HG02759 (cell line): ENCODE results near the gene ARFGEF3.
"Not testable (repeated sequence)": the region's sequence is repeated elsewhere in the genome, so short reads cannot be mapped to it uniquely, and the experiment has no call there.

Experiments used
- ATAC-seq: cut with Tn5 transposase; IDR thresholded peaks from one replicate; pipeline ENCODE4 v1.9.1; 2021; ENCODE audit warnings: mild to moderate bottlenecking, moderate library complexity; ENCODE audit not compliant: unreplicated experiment

The ARFGEF3 gene

GRCh38 chr6:138266095-138266494 lies 104.4 kb downstream of the ARFGEF3 start:
- no peak for ATAC-seq

DNA sequence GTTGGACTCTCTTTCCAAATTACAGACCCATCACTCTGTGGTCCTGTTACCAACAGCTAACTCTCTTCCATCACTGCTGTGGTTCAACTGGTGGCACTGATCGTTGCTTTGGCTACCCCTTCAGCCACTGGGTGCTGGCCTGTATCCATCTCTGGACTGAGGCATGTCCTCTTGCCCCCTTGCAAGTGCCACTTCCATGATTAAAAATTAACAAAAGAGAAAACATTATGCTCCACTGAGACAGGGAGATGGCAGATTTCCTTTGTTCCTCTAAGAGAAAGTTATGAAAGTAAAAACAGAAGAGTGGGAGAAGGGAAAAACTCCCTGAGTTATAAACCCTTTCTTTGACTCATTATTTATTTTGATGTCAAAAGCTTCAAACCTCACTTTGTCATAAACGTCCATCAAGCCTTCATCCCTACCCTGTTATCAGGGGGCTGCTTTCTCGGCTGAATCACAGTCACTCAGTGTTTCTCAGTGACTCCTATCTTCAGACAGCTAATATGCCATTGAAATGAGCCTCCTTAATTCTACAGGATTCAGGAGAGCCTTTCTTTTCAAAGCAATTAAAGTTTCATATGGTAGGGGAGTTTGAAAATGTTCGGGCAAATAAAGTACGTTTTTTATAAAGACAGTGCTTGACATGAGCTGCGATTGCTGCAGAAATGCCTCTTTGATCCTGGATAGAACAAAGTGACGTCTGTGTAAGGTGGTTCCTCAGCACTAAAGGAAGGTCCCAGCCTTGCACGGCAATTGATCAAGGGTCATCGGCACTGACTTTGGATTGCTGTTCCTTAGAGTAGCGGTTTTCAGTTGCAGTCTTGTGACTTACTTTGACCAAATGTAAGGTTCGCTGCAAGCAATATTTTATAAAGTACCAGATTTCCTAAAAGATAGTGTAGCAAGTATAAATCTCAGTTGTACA lies 106.5 kb downstream of the ARFGEF3 start:
- no peak for ATAC-seq

GRCh38 chr6:138271451-138271850 lies 109.7 kb downstream of the ARFGEF3 start:
- ATAC-seq = no peak

DNA sequence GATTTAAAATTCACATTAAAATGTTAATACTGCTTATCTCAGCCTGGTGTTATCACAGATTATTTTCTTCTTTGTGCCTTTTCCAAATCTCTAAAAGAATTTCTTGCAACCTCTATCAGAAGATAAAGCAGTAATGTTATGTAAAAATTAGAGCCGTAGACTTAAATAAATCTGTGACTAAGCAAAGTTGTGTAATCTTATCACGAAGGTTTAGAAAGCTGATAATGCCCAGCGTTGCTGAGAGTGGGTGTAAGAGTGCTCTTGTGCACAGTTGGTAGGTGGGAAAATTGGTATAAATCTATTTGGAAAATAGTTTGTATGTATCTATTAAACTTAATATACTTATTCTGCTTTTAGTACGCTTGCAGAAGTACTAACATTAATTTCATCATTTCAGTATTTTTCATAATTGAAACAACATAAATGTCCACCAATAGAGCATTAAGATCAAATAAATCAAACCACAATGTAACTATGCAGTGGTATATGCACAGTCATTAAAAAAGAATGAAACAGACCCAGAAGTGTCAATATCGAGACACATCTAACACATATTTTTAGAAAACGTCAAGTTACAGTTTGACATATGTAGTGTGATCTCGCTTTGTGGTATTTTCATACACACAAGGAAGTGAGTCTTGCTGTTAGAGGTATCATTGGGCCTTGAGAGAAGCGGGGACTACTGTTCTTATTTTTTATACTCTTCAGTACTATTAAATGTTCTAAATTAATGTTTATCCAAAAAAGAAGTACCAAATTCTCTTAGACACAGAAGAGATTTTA lies 111.0 kb downstream of the ARFGEF3 start:
- no peak for ATAC-seq

DNA sequence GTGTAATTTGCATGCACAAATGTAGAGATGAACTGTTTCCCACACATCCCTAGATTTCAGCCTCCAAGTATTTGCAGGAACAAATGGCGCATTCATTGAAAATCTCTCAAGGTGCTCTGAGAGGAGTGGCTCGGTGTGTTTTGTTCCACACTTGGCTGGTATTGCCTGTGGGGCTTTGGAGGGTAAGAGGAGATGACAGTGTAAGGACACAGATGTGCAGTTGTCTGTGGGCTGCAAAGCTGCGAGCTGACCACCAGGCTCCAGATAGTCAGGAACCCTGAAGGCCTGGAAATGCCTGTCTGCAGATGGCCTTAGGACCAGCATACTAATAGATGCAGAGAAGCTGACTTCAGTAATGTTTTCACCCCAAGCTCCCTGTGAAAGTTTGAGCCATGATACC lies 114.2 kb downstream of the ARFGEF3 start:
- ATAC-seq = no peak

DNA sequence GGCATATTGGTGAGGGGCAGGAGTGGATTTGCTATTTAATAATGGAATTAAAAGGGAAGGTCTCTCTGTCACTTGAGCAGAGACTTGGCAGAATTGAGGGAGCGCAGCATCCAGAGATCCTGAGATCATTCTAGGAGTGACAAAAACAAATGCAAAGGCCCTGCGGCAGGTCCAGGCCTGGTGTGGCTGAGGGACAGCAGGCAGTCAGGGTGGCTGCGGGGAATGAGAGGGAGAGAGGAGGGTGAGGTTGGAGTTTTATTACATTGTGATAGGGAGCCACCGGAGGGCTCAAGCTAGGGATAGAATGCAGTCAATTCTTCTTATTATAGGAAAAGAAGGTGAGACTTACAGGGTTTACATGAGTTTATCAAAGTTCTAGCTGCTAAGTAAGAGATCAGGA lies 116.1 kb downstream of the ARFGEF3 start:
- no peak for ATAC-seq

GRCh38 chr6:138278326-138278725 lies 116.6 kb downstream of the ARFGEF3 start:
- no peak for ATAC-seq

DNA sequence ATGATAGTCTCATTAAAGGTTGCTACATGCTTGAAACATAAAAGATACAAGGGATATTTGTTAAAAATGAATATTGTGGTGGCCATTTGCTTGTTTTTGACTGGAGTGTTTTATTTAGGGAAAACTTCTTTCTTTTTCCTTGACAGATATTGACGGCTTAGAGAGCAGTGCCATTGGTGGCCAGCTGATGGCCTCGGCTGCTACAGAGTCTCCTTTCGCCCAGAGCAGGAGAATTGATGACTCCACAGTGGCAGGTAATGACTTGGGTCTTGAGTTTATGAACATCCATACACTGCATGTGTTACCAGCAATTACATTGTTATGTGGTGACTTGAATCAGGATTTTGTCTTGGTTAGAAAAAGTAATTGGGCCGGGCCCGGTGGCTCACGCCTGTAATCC lies 124.1 kb downstream of the ARFGEF3 start:
- ATAC-seq = no peak

DNA sequence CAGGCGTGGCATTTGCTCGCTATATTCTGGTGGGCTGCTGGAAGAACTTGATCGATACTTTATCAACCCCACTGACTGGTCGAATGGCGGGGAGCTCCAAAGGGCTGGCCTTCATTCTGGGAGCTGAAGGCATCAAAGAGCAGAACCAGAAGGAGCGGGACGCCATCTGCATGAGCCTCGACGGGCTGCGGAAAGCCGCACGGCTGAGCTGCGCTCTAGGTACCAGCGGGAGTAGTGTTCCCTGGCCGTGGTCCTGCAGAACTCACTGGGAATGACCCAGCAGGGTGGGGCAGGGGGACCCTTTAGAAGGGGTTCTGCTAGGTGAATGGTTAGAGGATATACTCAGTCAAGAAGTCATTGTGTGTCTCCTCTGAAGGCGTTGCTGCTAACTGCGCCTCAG lies 125.0 kb downstream of the ARFGEF3 start:
- ATAC-seq = no peak

DNA sequence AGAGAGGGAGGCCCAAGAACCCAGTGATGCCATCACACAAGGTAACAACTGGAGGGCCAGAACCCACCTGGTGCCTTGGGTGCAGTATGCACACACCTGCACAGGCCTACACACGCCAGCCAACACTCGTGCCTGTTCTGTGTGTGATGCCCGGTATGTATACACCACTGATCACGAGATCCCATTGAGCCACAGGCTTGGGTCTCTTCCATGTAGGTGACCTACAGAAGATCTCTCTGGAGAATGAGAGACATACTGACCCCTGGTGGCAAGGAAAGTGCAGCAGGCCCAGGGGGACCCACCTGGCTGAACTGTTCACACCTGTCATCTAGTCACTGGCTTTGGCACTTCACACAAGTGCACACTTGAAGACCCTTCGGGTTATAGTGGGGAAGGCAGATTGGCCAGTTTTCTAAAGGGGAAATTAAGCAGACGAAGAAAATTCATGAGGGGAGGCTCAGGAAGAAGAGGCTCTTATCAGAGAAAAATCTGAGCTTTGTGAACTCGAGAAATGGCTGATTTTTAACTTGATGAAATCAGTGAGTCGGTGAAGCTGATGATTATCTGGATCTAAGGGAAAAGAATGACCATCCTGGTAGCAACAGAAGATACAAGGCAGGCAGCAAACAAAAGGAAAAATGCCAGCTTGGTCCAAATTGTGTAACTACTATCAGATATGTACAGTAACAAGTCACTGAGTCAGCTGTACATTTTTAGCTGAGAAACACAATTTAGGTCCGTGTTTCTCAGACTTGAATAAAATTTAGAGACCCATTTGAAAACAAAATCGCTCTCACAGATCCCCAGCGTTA lies 125.6 kb downstream of the ARFGEF3 start:
- peak; percentile 68 for ATAC-seq

DNA sequence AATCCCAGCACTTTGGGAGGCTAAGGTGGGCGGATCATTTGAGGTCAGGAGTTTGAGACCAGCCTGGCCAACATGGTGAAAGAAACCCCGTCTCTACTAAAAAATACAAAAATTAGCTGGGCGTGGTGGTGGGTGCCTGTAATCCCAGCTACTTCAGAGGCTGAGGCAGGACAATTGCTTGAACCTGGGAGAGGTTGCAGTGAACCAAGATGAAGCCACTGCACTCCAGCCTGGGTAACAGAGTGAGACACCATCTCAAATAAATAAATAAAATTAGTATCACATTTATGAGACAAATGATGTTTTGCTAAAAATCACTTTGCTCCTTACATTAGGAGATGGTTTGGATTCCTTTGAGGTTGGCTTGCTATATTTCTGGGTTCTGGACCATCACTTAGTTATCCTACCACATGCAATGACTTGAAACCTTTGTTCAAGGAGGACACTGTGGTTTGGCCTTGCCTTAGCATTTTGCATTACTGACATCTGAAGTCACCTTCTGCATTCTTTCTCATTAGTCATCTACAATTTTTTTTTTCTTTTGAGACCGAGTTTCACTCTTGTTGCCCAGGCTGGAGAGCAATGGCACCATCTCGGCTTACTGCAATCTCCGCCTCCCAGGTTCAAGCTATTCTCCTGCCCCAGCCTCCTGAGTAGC lies 126.8 kb downstream of the ARFGEF3 start:
- not testable (repeated sequence) for ATAC-seq

- ATAC-seq = no peak
Observed at GRCh38 chr6:138289739-138290138, 128.0 kb downstream of the ARFGEF3 start.

DNA sequence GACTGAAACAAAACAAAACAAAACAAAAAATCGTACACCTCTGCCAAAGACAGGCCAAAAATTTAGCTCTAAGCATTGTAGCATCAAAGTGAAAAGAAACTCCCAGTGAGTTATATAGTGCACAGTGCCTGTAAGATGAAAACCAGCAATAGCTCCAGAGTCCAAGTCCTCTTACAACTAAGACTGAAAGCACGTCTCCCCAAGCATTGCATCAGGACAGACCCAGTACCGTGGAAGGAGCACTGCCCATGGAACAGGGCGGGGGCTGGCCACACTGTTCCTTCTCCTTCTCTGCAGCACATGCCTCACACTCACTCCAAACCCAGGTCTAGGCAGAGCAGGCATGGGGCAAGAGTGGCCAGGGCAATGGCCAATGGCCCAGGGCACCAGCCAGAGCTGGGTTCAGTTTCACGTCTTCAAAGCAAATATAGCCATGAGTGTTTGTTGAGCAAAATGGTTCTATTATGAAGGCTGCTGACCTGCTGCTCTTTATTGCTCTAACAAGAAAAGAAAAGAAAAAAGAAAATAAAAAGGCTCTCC lies 128.8 kb downstream of the ARFGEF3 start:
- ATAC-seq = no peak

DNA sequence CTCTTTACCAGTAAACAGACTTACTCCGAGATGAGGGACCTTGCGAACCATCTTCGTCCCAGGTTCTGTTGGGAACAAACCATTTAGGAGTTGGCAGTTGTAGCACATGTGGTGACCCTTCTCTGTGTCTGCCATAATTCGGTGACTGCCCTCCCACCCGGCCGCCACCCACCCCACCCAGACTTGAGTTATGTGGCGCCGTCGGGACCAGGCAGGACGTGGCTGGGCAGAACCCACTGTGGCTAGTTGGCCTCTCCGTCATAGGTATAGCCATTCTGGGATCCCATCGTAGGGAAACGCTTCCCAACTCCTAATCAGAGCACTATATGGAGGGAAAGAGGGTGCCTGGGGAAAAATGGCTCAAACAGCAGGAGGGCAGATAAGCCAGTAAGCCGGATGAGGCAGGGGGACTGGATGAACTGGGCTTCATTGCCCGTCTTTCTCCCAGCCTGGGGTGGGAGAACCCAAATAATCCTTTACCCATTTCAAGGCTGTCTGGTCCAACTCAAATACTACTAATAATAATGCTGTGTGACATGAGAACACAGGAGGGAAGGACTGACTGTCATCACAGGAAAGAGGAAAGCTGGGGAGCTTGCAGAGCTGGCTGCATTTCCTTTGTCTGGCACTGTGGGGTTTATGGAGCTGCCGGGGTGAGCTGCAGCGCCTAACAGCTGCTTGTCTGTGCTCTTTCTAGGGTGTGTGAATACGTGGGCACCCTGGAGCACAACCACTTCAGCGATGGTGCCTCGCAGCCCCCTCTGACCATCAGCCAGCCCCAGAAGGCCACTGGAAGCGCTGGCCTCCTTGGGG lies 129.5 kb downstream of the ARFGEF3 start:
- no peak for ATAC-seq

GRCh38 chr6:138291849-138292181 lies 130.1 kb downstream of the ARFGEF3 start:
- ATAC-seq = no peak

- ATAC-seq = no peak
Observed at GRCh38 chr6:138292482-138292881, 130.7 kb downstream of the ARFGEF3 start.

GRCh38 chr6:138293428-138294395 lies 132.0 kb downstream of the ARFGEF3 start:
- no peak for ATAC-seq

DNA sequence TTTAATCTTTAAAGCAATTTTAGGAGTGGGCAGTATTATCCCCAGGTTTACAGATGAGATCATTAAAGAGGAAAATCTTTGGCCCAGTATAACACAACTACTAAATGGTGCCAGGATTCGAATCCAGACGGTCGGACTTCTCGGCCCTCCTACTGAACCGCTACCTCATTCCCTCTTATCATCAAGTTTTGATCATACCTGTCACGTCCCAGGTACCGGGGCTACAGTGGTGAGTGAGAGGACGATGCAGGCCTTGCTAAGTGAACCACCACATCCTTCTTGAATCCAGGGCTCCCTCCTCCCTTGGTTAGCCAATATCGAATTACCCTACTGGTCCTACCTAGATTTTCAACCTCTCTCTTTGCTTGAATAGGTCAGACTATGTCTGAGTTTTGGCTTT lies 134.6 kb downstream of the ARFGEF3 start:
- ATAC-seq = no peak

DNA sequence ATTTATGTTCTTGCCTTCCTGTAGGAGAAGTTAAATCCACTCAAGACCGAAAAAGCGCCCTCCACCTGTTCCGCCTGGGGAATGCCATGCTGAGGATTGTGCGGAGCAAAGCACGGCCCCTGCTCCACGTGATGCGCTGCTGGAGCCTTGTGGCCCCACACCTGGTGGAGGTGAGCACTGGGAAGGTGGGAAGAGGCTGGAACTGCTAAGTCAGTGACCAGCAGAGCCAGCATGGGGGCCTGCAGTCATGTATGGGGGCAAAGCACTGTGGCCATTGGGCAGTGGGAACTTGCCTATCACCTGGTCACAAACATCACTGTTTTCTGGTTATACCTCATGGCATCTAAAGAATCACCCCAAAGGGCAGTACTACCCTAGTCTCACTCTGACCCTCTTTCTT lies 135.0 kb downstream of the ARFGEF3 start:
- ATAC-seq = no peak
